ENCODE results near the gene THADA.
"Not testable (repeated sequence)": the region's sequence is repeated elsewhere in the genome, so short reads cannot be mapped to it uniquely, and the experiment has no call there.

The THADA gene

GRCh38 chr2:43541165-43541564, 54.7 kb downstream of the THADA start:
- no peak for DNase-seq (ENCODE audit: low read depth)

GRCh38 chr2:43540021-43540779, 55.6 kb downstream of the THADA start:
- DNase-seq (ENCODE audit: low read depth) = no peak

- DNase-seq (ENCODE audit: low read depth) = no peak
Measured at GRCh38 chr2:43539436-43539835, 56.4 kb downstream of the THADA start.

- DNase-seq (ENCODE audit: low read depth) = no peak
Measured at GRCh38 chr2:43538034-43538670, 57.7 kb downstream of the THADA start.

GRCh38 chr2:43537137-43537536, 58.7 kb downstream of the THADA start:
- no peak for DNase-seq (ENCODE audit: low read depth)

- no peak for DNase-seq (ENCODE audit: low read depth)
Measured at GRCh38 chr2:43534569-43534968, 61.3 kb downstream of the THADA start.

GRCh38 chr2:43532572-43532971, 63.3 kb downstream of the THADA start:
- not testable (repeated sequence) for DNase-seq (ENCODE audit: low read depth)

GRCh38 chr2:43531251-43531650, 64.6 kb downstream of the THADA start:
- no peak for DNase-seq (ENCODE audit: low read depth)

GRCh38 chr2:43526994-43527393, 68.8 kb downstream of the THADA start:
- DNase-seq (ENCODE audit: low read depth) = no peak

- no peak for DNase-seq (ENCODE audit: low read depth)
Measured at GRCh38 chr2:43525506-43525905, 70.3 kb downstream of the THADA start.

- no peak for DNase-seq (ENCODE audit: low read depth)
Measured at GRCh38 chr2:43524177-43524965, 71.5 kb downstream of the THADA start.

- DNase-seq (ENCODE audit: low read depth) = no peak
Measured at GRCh38 chr2:43522177-43522576, 73.7 kb downstream of the THADA start.

- DNase-seq (ENCODE audit: low read depth) = no peak
Measured at GRCh38 chr2:43521568-43521967, 74.3 kb downstream of the THADA start.

GRCh38 chr2:43520919-43521318, 74.9 kb downstream of the THADA start:
- no peak for DNase-seq (ENCODE audit: low read depth)

GRCh38 chr2:43519643-43520221, 76.1 kb downstream of the THADA start:
- DNase-seq (ENCODE audit: low read depth) = no peak

- DNase-seq (ENCODE audit: low read depth) = no peak
Measured at GRCh38 chr2:43518718-43519117, 77.1 kb downstream of the THADA start.

GRCh38 chr2:43518181-43518580, 77.7 kb downstream of the THADA start:
- no peak for DNase-seq (ENCODE audit: low read depth)

- DNase-seq (ENCODE audit: low read depth) = no peak
Measured at GRCh38 chr2:43515807-43516497, 79.9 kb downstream of the THADA start.

GRCh38 chr2:43515248-43515647, 80.6 kb downstream of the THADA start:
- DNase-seq (ENCODE audit: low read depth) = no peak

- DNase-seq (ENCODE audit: low read depth) = no peak
Measured at GRCh38 chr2:43513796-43514195, 82.0 kb downstream of the THADA start.

- DNase-seq (ENCODE audit: low read depth) = no peak
Measured at GRCh38 chr2:43513216-43513615, 82.6 kb downstream of the THADA start.

- DNase-seq (ENCODE audit: low read depth) = no peak
Measured at GRCh38 chr2:43511199-43511598, 84.6 kb downstream of the THADA start.

Measured in T follicular helper cell (primary cell).